ENCODE data around the gene ERC1.
"Not testable (repeated sequence)": the region's sequence is repeated elsewhere in the genome, so short reads cannot be mapped to it uniquely, and the experiment has no call there.

ERC1 gene

GRCh38 chr12:1138691-1139090 is 147.7 kb downstream of the ERC1 start:
- no peak for DNase-seq

GRCh38 chr12:1146758-1147157 is 155.7 kb downstream of the ERC1 start:
- DNase-seq, result not testable (repeated sequence)

GRCh38 chr12:1147821-1148220 is 156.8 kb downstream of the ERC1 start:
- DNase-seq, result no peak

- no peak for DNase-seq
These were observed 166.0 kb downstream of the ERC1 start for GRCh38 chr12:1157046-1157445.

- DNase-seq, result no peak
These were observed 170.2 kb downstream of the ERC1 start for GRCh38 chr12:1161197-1161596.

- DNase-seq, result no peak
These were observed 171.2 kb downstream of the ERC1 start for GRCh38 chr12:1162081-1162760.

- DNase-seq, result no peak
These were observed 176.8 kb downstream of the ERC1 start for GRCh38 chr12:1167784-1168183.

GRCh38 chr12:1170411-1170810 is 179.4 kb downstream of the ERC1 start:
- no peak for DNase-seq

GRCh38 chr12:1171657-1172408 is 180.8 kb downstream of the ERC1 start:
- DNase-seq, result no peak

GRCh38 chr12:1173781-1174617 is 183.0 kb downstream of the ERC1 start:
- no peak for DNase-seq

GRCh38 chr12:1174659-1175058 is 183.6 kb downstream of the ERC1 start:
- no peak for DNase-seq

- no peak for DNase-seq
These were observed 185.2 kb downstream of the ERC1 start for GRCh38 chr12:1176191-1176590.

- no peak for DNase-seq
These were observed 188.1 kb downstream of the ERC1 start for GRCh38 chr12:1179128-1179527.

GRCh38 chr12:1182069-1182468 is 191.0 kb downstream of the ERC1 start:
- no peak for DNase-seq

GRCh38 chr12:1184402-1184801 is 193.4 kb downstream of the ERC1 start:
- DNase-seq, result no peak

- no peak for DNase-seq
These were observed 194.6 kb downstream of the ERC1 start for GRCh38 chr12:1185460-1186182.

- no peak for DNase-seq
These were observed 195.3 kb downstream of the ERC1 start for GRCh38 chr12:1186298-1186697.

- peak; percentile 70 for DNase-seq
These were observed 197.0 kb downstream of the ERC1 start for GRCh38 chr12:1188016-1188415.

- no peak for DNase-seq
These were observed 198.1 kb downstream of the ERC1 start for GRCh38 chr12:1189163-1189562.

- no peak for DNase-seq
These were observed 204.5 kb downstream of the ERC1 start for GRCh38 chr12:1195513-1195912.

GRCh38 chr12:1197264-1198018 is 206.4 kb downstream of the ERC1 start:
- DNase-seq, result no peak

GRCh38 chr12:1198854-1199253 is 207.8 kb downstream of the ERC1 start:
- not testable (repeated sequence) for DNase-seq
